Stimulated activated CD4-positive, alpha-beta T cell treated with anti-CD3 and anti-CD28 coated beads, TNF-alpha, amount 100 ng/mL, for 48 hours (primary cell): ENCODE results near the gene SS18.

ENCODE experiments used
- DNase-seq, 3 donors: peaks; one replicate each; pipeline ENCODE4 v3.0.0-alpha.2; 2020; ENCODE audit warnings: low read depth in 3 of 3

The SS18 gene

GRCh38 chr18:26003356-26003755, 87.1 kb downstream of the SS18 start:
- no peak for DNase-seq

- no peak for DNase-seq
These were observed 88.0 kb downstream of the SS18 start for GRCh38 chr18:26002375-26002910.

GRCh38 chr18:25998461-25998860, 92.0 kb downstream of the SS18 start:
- no peak for DNase-seq

GRCh38 chr18:25992566-25992965, 97.8 kb downstream of the SS18 start:
- DNase-seq, result no peak

GRCh38 chr18:25990473-25990872, 99.9 kb downstream of the SS18 start:
- DNase-seq, result no peak

GRCh38 chr18:25985707-25986394, 104.6 kb downstream of the SS18 start:
- no peak for DNase-seq

- no peak for DNase-seq
These were observed 106.7 kb downstream of the SS18 start for GRCh38 chr18:25983730-25984129.

GRCh38 chr18:25982961-25983360, 107.5 kb downstream of the SS18 start:
- no peak for DNase-seq

GRCh38 chr18:25982153-25982552, 108.3 kb downstream of the SS18 start:
- no peak for DNase-seq

- DNase-seq, result no peak
These were observed 110.9 kb downstream of the SS18 start for GRCh38 chr18:25979369-25980040.

- no peak for DNase-seq
These were observed 113.9 kb downstream of the SS18 start for GRCh38 chr18:25976554-25976953.

GRCh38 chr18:25974630-25975077, 115.8 kb downstream of the SS18 start:
- no peak for DNase-seq
